Right kidney (tissue), 1 donor: ENCODE measurements around the gene ERI3.
"Not testable (repeated sequence)": the region's sequence is repeated elsewhere in the genome, so short reads cannot be mapped to it uniquely, and the experiment has no call there.

Experiments
- DNase-seq: peaks from one replicate; pipeline ENCODE4 v3.0.0-alpha.2; 2016

ERI3 gene

DNA sequence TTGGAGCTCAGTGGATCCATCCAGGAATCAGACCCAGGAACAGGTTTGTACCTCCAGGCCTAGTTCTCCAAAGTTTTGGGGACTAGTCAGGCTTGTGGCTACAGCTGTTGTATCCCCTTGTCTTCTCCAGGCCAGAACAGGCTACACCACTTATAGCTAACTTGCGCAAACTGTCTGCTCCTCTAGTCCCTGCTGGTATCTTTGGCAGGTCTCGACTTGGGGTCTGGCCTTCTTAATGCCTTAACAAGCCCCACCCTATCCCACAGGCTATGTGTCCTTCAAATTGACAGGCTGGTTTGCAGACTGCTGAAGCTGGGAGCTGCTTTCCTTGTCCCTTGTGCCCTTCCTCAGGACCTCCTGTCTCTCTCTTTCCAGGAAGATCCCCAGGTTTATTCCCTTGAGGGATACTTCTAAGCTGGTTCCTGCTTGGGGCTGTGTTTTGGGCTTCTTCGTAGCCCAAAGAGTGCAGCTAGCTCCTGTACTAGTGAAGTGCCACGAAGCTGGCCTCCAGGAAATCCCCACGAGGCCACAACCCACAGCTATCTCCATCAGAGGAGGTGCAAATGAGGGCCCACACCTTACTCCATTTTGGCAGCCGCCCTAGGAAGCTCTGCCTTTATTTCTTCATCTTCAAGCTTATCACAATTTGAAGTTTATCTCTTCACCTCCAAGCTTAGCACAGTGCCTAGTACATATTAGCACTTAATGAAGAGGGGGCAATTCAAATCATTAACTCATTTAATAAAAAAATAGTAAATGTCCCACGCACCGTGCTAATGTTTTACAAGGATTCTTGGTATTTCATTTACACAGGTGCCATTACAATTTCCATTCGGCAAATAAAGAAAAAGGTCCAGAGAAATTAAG lies 142.5 kb downstream of the ERI3 start:
- no peak for DNase-seq

DNA sequence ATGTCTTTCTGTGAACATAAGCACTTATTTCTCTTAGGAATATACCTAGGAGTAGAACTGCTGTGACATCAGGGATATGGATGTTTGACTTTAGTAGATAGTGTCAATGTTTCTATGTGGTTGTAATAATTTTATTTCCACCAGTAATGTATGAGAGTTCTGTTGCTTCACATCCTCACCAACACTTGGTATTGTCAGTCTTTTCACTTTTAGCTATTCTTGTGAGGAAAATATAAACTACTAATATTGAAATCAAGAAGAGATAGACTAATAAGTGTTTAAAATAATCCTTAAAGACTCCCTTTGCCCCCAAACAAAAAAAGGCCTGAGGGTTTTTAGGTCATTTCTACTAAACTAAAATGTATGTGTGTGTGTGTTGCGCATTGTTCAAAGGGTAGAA lies 144.5 kb downstream of the ERI3 start:
- no peak for DNase-seq

DNA sequence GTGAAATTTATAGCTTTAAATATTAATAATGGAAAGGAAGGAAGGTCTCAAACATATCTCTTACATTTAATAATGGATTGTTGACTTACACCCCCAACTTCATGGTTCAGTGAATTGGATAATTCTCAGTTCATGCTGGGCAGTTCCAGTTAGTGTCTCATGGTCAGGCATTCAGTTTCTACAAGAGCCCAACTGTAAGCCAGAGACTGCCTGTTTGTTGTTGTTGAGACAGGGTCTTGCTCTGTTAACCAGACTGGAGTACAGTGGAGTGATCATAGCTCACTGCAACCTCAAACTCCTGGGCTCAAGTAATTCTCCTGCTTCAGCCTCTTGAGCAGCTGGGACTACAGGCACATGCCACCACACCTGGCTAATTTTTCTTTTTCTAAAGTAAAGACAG lies 146.8 kb downstream of the ERI3 start:
- DNase-seq: no peak

DNA sequence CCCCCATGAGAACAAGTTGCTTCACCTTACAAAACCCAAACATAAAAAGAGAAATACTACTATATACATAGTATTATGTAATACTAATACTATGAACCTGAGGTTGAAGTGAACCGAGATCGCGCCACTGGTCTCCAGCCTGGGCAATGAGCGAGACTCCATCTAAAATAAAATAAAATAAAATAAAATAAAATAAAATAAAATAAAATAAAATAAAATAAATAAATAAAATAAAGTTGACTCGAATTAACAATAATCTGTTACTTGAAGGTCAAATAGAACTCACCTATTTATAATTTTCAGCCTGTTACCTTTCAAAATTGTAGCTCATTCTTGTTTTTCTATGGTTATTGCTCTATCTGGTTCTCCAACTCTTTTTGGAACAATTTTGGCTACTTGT lies 148.5 kb downstream of the ERI3 start:
- DNase-seq: not testable (repeated sequence)

DNA sequence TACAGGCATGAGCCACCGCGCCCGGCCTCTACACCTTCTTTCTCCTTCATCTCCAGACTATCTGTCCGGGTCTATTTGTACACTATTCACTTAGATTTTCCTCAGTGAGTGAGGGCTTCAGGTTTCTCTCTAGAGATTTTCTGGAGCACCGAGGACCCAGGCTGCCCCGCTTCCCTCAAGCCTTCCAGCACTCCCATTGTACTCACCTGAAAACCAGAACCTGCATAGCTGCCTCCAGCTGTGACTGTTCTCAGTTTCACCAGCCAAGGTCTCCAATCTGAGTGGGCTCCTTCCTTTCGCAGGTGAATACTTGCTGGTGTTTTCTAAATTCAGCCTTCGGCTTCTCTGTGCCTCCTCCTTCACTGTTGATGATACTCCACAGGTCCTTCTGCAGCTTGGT lies 154.7 kb downstream of the ERI3 start:
- no peak for DNase-seq

DNA sequence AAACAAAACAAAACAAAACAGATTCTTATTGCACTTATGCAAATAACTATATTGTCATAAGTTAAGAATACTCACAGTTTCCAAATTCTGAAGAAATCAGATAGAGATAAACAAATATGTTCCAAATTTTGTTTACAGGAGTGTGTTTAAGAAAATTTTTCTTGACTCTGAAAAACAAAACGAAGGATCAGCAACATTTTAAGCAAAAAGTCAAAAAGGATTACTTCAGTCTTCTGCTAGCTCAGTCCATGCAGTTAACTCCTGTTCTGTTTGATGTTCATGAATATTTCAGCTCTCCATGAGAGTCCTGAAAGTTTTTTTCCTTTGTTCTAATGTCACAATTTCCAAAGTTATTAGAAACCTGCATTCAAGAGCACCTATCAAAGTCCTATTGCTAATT lies 180.4 kb downstream of the ERI3 start:
- no peak for DNase-seq
